ENCODE results near the gene PTPRF.
"Not testable (repeated sequence)": the region's sequence is repeated elsewhere in the genome, so short reads cannot be mapped to it uniquely, and the experiment has no call there.

PTPRF gene

GRCh38 chr1:43538143-43538487 is 7.4 kb downstream of the PTPRF start:
- DNase-seq (ENCODE audit: low spot score) = no peak

- DNase-seq (ENCODE audit: low spot score) = no peak
These were observed 8.3 kb downstream of the PTPRF start for GRCh38 chr1:43538969-43539368.

GRCh38 chr1:43539726-43540434 is 9.2 kb downstream of the PTPRF start:
- DNase-seq (ENCODE audit: low spot score) = no peak

GRCh38 chr1:43540653-43541071 is 10.0 kb downstream of the PTPRF start:
- DNase-seq (ENCODE audit: low spot score) = no peak

GRCh38 chr1:43541141-43541540 is 10.5 kb downstream of the PTPRF start:
- no peak for DNase-seq (ENCODE audit: low spot score)

GRCh38 chr1:43541721-43542401 is 11.2 kb downstream of the PTPRF start:
- DNase-seq (ENCODE audit: low spot score) = no peak

- DNase-seq (ENCODE audit: low spot score) = no peak
These were observed 12.1 kb downstream of the PTPRF start for GRCh38 chr1:43542527-43543458.

- DNase-seq (ENCODE audit: low spot score) = no peak
These were observed 12.9 kb downstream of the PTPRF start for GRCh38 chr1:43543567-43543966.

GRCh38 chr1:43545339-43545694 is 14.6 kb downstream of the PTPRF start:
- no peak for DNase-seq (ENCODE audit: low spot score)

GRCh38 chr1:43545695-43546387 is 15.2 kb downstream of the PTPRF start:
- peak; percentile 59 for DNase-seq (ENCODE audit: low spot score)

GRCh38 chr1:43546388-43547100 is 15.9 kb downstream of the PTPRF start:
- DNase-seq (ENCODE audit: low spot score) = no peak

- no peak for DNase-seq (ENCODE audit: low spot score)
These were observed 16.9 kb downstream of the PTPRF start for GRCh38 chr1:43547538-43548072.

- no peak for DNase-seq (ENCODE audit: low spot score)
These were observed 17.9 kb downstream of the PTPRF start for GRCh38 chr1:43548285-43549271.

GRCh38 chr1:43549394-43549793 is 18.7 kb downstream of the PTPRF start:
- not testable (repeated sequence) for DNase-seq (ENCODE audit: low spot score)

- DNase-seq (ENCODE audit: low spot score) = no peak
These were observed 19.4 kb downstream of the PTPRF start for GRCh38 chr1:43549921-43550597.

GRCh38 chr1:43550598-43551246 is 20.0 kb downstream of the PTPRF start:
- no peak for DNase-seq (ENCODE audit: low spot score)

- DNase-seq (ENCODE audit: low spot score) = no peak
These were observed 20.8 kb downstream of the PTPRF start for GRCh38 chr1:43551396-43551888.

GRCh38 chr1:43552059-43552742 is 21.5 kb downstream of the PTPRF start:
- DNase-seq (ENCODE audit: low spot score) = no peak
